ENCODE measurements around the gene FUZ.

GRCh38 chr19:49766007-49766929 lies 46.8 kb downstream of the FUZ start:
- TF ChIP-seq MYNN (tag by site-specific recombination; IDR thresholded peaks at IDR 0.05; ENCODE audit: borderline replicate concordance) (no peak), ZNF580 (tag by site-specific recombination; IDR thresholded peaks at IDR 0.05) (peak; percentile 11; the same call in 1 of the 2 replicates), ZNF555 (tag by site-specific recombination; conservative IDR thresholded peaks at IDR 0.05) (no peak), TCF7L2 (IDR thresholded peaks at IDR 0.05; ENCODE audit: borderline replicate concordance, low read depth, low read length) (no peak)

All from HEK293 (cell line).